Uterus (tissue), 2 donors: ENCODE results near the gene GTPBP3.

Experiments
- POLR2A ChIP-seq, 2 donors: fragments of 450-650 bp; IDR thresholded peaks; one replicate each; pipeline ENCODE4 v1.6.1; 2016; ENCODE audit warnings: antibody characterized with exemption in 2 of 2, mild to moderate bottlenecking in 1 of 2, moderate library complexity in 1 of 2
- TF ChIP-seq, protein P1 (sequence below), 4 experiments: fragments of 200-600 bp in 2 of 4; fragments of 450-650 bp in 2 of 4; sonication (generic) in 2 of 4; IDR thresholded peaks; one replicate each; pipeline ENCODE4 v1.5.1; 2016 to 2019; ENCODE audit warnings: antibody characterized with exemption in 4 of 4, mild to moderate bottlenecking in 2 of 4, moderate library complexity in 1 of 4

DNA sequence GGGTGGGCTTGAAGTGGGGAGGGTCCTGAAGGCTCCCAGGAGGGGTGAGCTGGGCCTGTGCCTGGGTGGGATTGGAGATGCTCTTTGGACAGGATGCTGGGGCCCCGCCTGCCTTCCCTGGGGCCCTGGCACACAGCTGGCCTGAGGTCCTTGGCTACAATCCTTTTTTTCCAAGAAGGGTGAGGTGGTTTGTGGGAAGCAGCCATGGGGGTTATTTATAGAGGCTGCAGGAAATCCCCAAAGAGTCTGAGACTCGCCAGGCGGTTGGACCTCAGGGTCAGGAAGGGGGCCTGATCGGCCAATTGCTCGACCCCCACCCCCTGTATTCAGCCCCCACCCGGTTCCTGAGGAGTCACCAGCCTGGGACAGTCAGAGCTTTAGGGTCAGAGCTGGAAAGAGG lies 10.0 kb downstream of the GTPBP3 start:
- TF ChIP-seq, protein P1, sequence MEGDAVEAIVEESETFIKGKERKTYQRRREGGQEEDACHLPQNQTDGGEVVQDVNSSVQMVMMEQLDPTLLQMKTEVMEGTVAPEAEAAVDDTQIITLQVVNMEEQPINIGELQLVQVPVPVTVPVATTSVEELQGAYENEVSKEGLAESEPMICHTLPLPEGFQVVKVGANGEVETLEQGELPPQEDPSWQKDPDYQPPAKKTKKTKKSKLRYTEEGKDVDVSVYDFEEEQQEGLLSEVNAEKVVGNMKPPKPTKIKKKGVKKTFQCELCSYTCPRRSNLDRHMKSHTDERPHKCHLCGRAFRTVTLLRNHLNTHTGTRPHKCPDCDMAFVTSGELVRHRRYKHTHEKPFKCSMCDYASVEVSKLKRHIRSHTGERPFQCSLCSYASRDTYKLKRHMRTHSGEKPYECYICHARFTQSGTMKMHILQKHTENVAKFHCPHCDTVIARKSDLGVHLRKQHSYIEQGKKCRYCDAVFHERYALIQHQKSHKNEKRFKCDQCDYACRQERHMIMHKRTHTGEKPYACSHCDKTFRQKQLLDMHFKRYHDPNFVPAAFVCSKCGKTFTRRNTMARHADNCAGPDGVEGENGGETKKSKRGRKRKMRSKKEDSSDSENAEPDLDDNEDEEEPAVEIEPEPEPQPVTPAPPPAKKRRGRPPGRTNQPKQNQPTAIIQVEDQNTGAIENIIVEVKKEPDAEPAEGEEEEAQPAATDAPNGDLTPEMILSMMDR (IDR thresholded peaks at IDR 0.05), result no peak
- TF ChIP-seq POLR2A (IDR thresholded peaks at IDR 0.05), result no peak
